K562 (cell line): ENCODE data around the gene ZNF689. TPM values are rescaled to one million over a fixed set of nuclear protein-coding genes. Genes with fewer than 3 reads are reported as not detected.

Experiments
- GTF2F1 ChIP-seq: IDR thresholded peaks from 2 replicates; pipeline ENCODE4 v1.6.1; 2011; ENCODE audit warnings: low read depth, low read length, improper control_type of control experiment
- HMBOX1 ChIP-seq: sonication (generic); IDR thresholded peaks from 2 replicates; pipeline ENCODE4 v1.6.1; 2016
- MITF ChIP-seq: IDR thresholded peaks from 2 replicates; pipeline ENCODE4 v1.6.1; 2014; ENCODE audit warnings: antibody characterized with exemption
- MYC ChIP-seq, 2 experiments: fragments of 250-450 bp in 1 of 2; sonication (Bioruptor Pico) in 1 of 2; IDR thresholded peaks; 2 replicates each; pipeline versions ENCODE4 v1.5.1 to v1.6.1; 2012 to 2021; ENCODE audit warnings: low read depth in 2 of 2, borderline replicate concordance in 1 of 2, improper control_type of control experiment in 1 of 2, low read length in 1 of 2, mild to moderate bottlenecking in 1 of 2, moderate library complexity in 1 of 2
- NFYB ChIP-seq: IDR thresholded peaks from 2 replicates; pipeline ENCODE4 v1.6.1; 2011; ENCODE audit warnings: mild to moderate bottlenecking, moderate library complexity; ENCODE audit not compliant: insufficient read length; ENCODE audit errors: extremely low read depth
- PHF20 ChIP-seq: fragments of 450-650 bp; IDR thresholded peaks from 2 replicates; pipeline ENCODE4 v1.6.1; 2018; ENCODE audit not compliant: partially characterized antibody
- PRMT5 ChIP-seq: sonication (generic); formaldehyde crosslinking; IDR thresholded peaks from 2 replicates; pipeline ENCODE4 v1.5.0; 2020; ENCODE audit warnings: missing genetic modification reagents
- RBFOX2 ChIP-seq: fragments of 200-400 bp; formaldehyde crosslinking; IDR thresholded peaks from 2 replicates; pipeline ENCODE4 v1.6.1; 2017; ENCODE audit warnings: low read depth, mild to moderate bottlenecking, low read length, moderate library complexity
- SIX5 ChIP-seq, 2 experiments: IDR thresholded peaks; 2 replicates each; pipeline ENCODE4 v1.6.1; 2011; ENCODE audit warnings: low read length in 2 of 2, borderline replicate concordance in 1 of 2, low read depth in 1 of 2, mild to moderate bottlenecking in 1 of 2, moderate library complexity in 1 of 2; ENCODE audit not compliant: insufficient read depth in 1 of 2
- SMAD2 ChIP-seq: fragments of 150-350 bp; IDR thresholded peaks from 2 replicates; pipeline ENCODE4 v1.6.1; 2014; ENCODE audit warnings: low read depth, mild to moderate bottlenecking, low read length
- TAF9B ChIP-seq: fragments of 450-650 bp; IDR thresholded peaks from 2 replicates; pipeline ENCODE4 v1.6.1; 2018; ENCODE audit warnings: mild to moderate bottlenecking; ENCODE audit not compliant: partially characterized antibody
- YY1 ChIP-seq, 3 experiments: IDR thresholded peaks; 2 replicates each; pipeline ENCODE4 v1.6.1; 2011; ENCODE audit warnings: low read length in 2 of 3, mild to moderate bottlenecking in 2 of 3, moderate library complexity in 2 of 3, borderline replicate concordance in 1 of 3, control low read depth in 1 of 3, low read depth in 1 of 3; ENCODE audit not compliant: insufficient read depth in 3 of 3, insufficient replicate concordance in 2 of 3, control insufficient read depth in 1 of 3, insufficient read length in 1 of 3; ENCODE audit errors: extremely low read depth in 1 of 3
- ZNF41 ChIP-seq: fragments of 250-450 bp; sonication (Bioruptor Pico); conservative IDR thresholded peaks from 2 replicates; pipeline ENCODE4 v1.4.0; 2020; ENCODE audit warnings: mild to moderate bottlenecking
- ZNF717 ChIP-seq: fragments of 250-450 bp; sonication (Bioruptor Pico); IDR thresholded peaks from 2 replicates; pipeline ENCODE4 v1.5.0; 2021
- polyA plus RNA-seq, 8 experiments: library from polyadenylated mRNA; depleted of rRNA in 4 of 8; stranded (reverse) in 5 of 8; unstranded in 3 of 8; fragments of >200 nt; fragmentation: Nextera tagmentation in 2 of 8; fragmentation: Illumina TruSeq in 1 of 8; extraction: Ambion mirVana in 2 of 8; extraction: Trizol in 1 of 8; gene quantifications; 2 replicates each; pipeline versions ENCODE4 v1.2.1 to v1.2.3, GENCODE V29; 2011 to 2014; ENCODE audit warnings: inconsistent platforms in 1 of 8, missing spikeins in 1 of 8
- total RNA-seq, 7 experiments: library from RNA; depleted of rRNA in 6 of 7; stranded (reverse); fragments of >200 nt in 6 of 7; fragmentation: Illumina TruSeq in 2 of 7; extraction: Trizol in 2 of 7; gene quantifications; 2 replicates each; pipeline versions ENCODE4 v1.2.1 to v1.2.3, GENCODE V29; 2011 to 2021; ENCODE audit warnings: low replicate concordance in 1 of 7
- TF ChIP-seq, protein P1 (sequence below): sonication (generic); formaldehyde crosslinking; IDR thresholded peaks from 2 replicates; pipeline ENCODE4 v1.8.0; 2022; ENCODE audit warnings: missing genetic modification reagents, mild to moderate bottlenecking, moderate library complexity, borderline replicate concordance
- TF ChIP-seq, protein P2 (sequence below): fragments of 250-450 bp; sonication (Bioruptor Pico); IDR thresholded peaks from 2 replicates; pipeline ENCODE4 v1.4.0; 2020; ENCODE audit warnings: borderline replicate concordance
- TF ChIP-seq, protein P3 (sequence below): fragments of 450-650 bp; IDR thresholded peaks from 2 replicates; pipeline ENCODE4 v1.6.1; 2014; ENCODE audit warnings: low read depth, mild to moderate bottlenecking, moderate library complexity, borderline replicate concordance
- TF ChIP-seq, protein P4 (sequence below): sonication (generic); formaldehyde crosslinking; IDR thresholded peaks from 2 replicates; pipeline ENCODE4 v1.9.0; 2022; ENCODE audit warnings: mild to moderate bottlenecking, missing genetic modification reagents

The ZNF689 gene
- total and polyA plus RNA-seq, 9 of the 15 experiments (the other 6 are each of a cell fraction or from before 2014, with no cell fraction given) = 5.4 to 15.4 (median 10.8) TPM

DNA sequence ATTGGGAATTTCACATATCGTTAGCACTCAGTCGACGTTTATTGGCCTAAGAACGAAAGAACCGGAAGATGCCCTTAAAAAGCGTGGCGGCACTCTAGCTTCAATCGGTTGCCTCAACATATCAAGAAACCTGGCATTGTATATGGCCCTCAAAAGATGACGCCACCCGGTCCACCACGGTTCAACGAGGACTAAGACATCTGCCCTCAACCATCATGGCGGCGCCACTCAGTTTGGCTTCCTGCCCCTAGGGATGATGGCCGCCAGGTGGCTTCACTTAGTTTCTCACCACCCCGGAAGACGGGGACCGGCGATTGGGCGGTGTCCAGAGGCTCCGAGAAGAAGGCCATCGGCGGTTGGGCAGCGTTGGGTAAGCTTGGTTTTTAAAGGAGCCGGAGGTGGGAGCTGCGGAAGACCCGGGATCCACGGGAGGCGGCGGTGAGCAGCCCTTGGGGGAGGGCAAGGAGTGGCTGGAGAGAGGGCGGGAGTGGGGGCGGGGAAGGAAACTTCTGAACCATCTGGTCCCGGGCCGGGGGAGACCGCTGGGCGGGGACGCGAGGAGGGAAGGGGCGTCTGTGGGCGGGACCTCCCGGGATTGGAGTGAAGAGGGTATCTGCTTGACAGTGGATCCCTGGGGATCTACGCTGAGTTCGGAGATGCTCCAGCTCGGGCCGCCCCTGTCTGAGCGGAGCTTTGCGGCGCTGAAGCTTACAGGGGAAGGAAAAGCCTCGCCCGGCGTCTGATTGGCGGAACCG lies 40.4 kb upstream of the ZNF689 start, which contains the start of gene PRR14 (continued):
- TF ChIP-seq, protein P1, sequence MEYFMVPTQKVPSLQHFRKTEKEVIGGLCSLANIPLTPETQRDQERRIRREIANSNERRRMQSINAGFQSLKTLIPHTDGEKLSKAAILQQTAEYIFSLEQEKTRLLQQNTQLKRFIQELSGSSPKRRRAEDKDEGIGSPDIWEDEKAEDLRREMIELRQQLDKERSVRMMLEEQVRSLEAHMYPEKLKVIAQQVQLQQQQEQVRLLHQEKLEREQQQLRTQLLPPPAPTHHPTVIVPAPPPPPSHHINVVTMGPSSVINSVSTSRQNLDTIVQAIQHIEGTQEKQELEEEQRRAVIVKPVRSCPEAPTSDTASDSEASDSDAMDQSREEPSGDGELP (CRISPR knock-in tag) = peak; percentile 2; the same call in 1 of the 2 replicates
- TF ChIP-seq SMAD2 (no peak), SIX5 (IDR thresholded peaks at IDR 0.05; ENCODE audit: borderline replicate concordance in 1 of 2, insufficient read depth in 1 of 2, low read depth in 1 of 2, low read length in 2 of 2) (peak; percentile 89 to 91), ZNF717 (CRISPR knock-in tag) (no peak), GTF2F1 (0 out of 2 replicates have a peak, but pooled peaks have one; percentile 52), TAF9B (no peak), RBFOX2 (peak; percentile 70; the same call in 1 of the 2 replicates), PHF20 (peak; percentile 75), YY1 (IDR thresholded peaks at IDR 0.05; ENCODE audit: borderline replicate concordance in 1 of 3, control insufficient read depth in 1 of 3, extremely low read depth in 1 of 3, insufficient read depth in 3 of 3, insufficient read length in 1 of 3, insufficient replicate concordance in 2 of 3, low read depth in 1 of 3, low read length in 2 of 3) (peak; percentile 100), ZNF41 (CRISPR knock-in tag) (no peak), MITF (0 out of 2 replicates have a peak, but pooled peaks have one; percentile 3), NFYB (peak; percentile 87), HMBOX1 (no peak), MYC (IDR thresholded peaks at IDR 0.05; ENCODE audit: low read depth, low read length) (peak; percentile 65), MYC (CRISPR knock-in tag; IDR thresholded peaks at IDR 0.05; ENCODE audit: borderline replicate concordance, low read depth) (no peak), PRMT5 (CRISPR knock-in tag) (no peak)
- TF ChIP-seq, protein P2, sequence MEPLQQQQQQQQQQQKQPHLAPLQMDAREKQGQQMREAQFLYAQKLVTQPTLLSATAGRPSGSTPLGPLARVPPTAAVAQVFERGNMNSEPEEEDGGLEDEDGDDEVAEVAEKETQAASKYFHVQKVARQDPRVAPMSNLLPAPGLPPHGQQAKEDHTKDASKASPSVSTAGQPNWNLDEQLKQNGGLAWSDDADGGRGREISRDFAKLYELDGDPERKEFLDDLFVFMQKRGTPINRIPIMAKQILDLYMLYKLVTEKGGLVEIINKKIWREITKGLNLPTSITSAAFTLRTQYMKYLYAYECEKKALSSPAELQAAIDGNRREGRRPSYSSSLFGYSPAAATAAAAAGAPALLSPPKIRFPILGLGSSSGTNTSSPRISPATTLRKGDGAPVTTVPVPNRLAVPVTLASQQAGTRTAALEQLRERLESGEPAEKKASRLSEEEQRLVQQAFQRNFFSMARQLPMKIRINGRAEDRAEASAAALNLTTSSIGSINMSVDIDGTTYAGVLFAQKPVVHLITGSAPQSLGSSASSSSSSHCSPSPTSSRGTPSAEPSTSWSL (CRISPR knock-in tag) = no peak
- TF ChIP-seq, protein P3, sequence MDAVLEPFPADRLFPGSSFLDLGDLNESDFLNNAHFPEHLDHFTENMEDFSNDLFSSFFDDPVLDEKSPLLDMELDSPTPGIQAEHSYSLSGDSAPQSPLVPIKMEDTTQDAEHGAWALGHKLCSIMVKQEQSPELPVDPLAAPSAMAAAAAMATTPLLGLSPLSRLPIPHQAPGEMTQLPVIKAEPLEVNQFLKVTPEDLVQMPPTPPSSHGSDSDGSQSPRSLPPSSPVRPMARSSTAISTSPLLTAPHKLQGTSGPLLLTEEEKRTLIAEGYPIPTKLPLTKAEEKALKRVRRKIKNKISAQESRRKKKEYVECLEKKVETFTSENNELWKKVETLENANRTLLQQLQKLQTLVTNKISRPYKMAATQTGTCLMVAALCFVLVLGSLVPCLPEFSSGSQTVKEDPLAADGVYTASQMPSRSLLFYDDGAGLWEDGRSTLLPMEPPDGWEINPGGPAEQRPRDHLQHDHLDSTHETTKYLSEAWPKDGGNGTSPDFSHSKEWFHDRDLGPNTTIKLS = peak; percentile 69; the same call in 1 of the 2 replicates
- TF ChIP-seq, protein P4, sequence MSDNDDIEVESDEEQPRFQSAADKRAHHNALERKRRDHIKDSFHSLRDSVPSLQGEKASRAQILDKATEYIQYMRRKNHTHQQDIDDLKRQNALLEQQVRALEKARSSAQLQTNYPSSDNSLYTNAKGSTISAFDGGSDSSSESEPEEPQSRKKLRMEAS (CRISPR knock-in tag) = no peak; the same call in 1 of the 2 replicates
